ENCODE data around the gene BTBD9.

- no peak for TF ChIP-seq CTCF (IDR thresholded peaks at IDR 0.05)
- no peak for TF ChIP-seq POLR2A (IDR thresholded peaks at IDR 0.05)
Observed at GRCh38 chr6:38336922-38337321, 302.8 kb downstream of the BTBD9 start.
